HCT116 (cell line): ENCODE results near the gene CHRND. TPM values are rescaled to one million over a fixed set of nuclear protein-coding genes. Genes with fewer than 3 reads are reported as not detected.

ENCODE experiments used
- ATAC-seq: fragments of 200-7000 bp; cut with Tn5 transposase; 2 replicates; pipeline ENCODE4 v1.9.1; 2020; ENCODE audit warnings: mild to moderate bottlenecking, moderate library complexity
- BruUV-seq: library from RNA; stranded (reverse); fragments of 400-500 nt; replicated peaks from 2 replicates; lab custom pipeline; 2021; lab: Mats Ljungman, UMichigan
- CTCF ChIA-PET: fragments of 300-600 bp; sonication (Branson Sonifier 250); formaldehyde crosslinking; loops from one replicate; lab custom pipeline; 2021; ENCODE audit warnings: antibody characterized with exemption; lab: Charles Lee
- POLR2A ChIA-PET: fragments of 300-600, 350-600 bp; sonication (Branson Sonifier 250); formaldehyde crosslinking; loops from one replicate; lab custom pipeline; 2021; ENCODE audit warnings: antibody characterized with exemption; lab: Charles Lee
- RAD21 ChIA-PET, 2 experiments: fragments of 300-600 bp; sonication (Branson Sonifier 250); formaldehyde crosslinking; loops; one replicate each; lab custom pipeline; 2023; ENCODE audit warnings: low total read pairs in 2 of 2; ENCODE audit not compliant: uncharacterized antibody in 2 of 2, unreplicated experiment in 2 of 2, low non-redundant PET in 1 of 2; lab: Charles Lee
- DNase-seq: peaks from one replicate; pipeline ENCODE4 v3.0.0-alpha.2; 2010; ENCODE audit warnings: low read depth, low spot score
- H2AFZ ChIP-seq: fragments of 200-600 bp; shearing (Covaris generic), sonication (generic); 2 replicates; pipeline ENCODE4 v1.6.1; 2017; ENCODE audit warnings: low read depth, mixed run types, mixed read lengths, antibody characterized with exemption, low read length; ENCODE audit not compliant: poor library complexity, severe bottlenecking
- H3K27ac ChIP-seq: 2 replicates; pipeline ENCODE4 v1.5.1; 2012; ENCODE audit warnings: low read depth, low read length
- H3K27me3 ChIP-seq: fragments of 200-600 bp; sonication (generic); 2 replicates; pipeline ENCODE4 v1.6.1; 2016; ENCODE audit warnings: mixed run types, low read length, mixed read lengths; ENCODE audit not compliant: insufficient read depth
- H3K36me3 ChIP-seq, 2 experiments: fragments of 200-500 bp in 1 of 2; fragments of 200-600 bp in 1 of 2; sonication (Bioruptor generic) in 1 of 2; sonication (generic) in 1 of 2; 2 replicates each; pipeline versions ENCODE4 v1.5.1 to v1.6.1; 2014 to 2016; ENCODE audit warnings: low read length in 2 of 2, inconsistent platforms in 1 of 2, mixed read lengths in 1 of 2, mixed run types in 1 of 2; ENCODE audit not compliant: insufficient read depth in 2 of 2, control insufficient read depth in 1 of 2
- H3K4me1 ChIP-seq, 2 experiments: fragments of 200-600 bp in 1 of 2; sonication (generic) in 1 of 2; 2 replicates each; pipeline versions ENCODE4 v1.5.1 to v1.6.1; 2012 to 2017; ENCODE audit warnings: low read length in 2 of 2, inconsistent platforms in 1 of 2, mild to moderate bottlenecking in 1 of 2, mixed read lengths in 1 of 2, mixed run types in 1 of 2, moderate library complexity in 1 of 2; ENCODE audit not compliant: insufficient read depth in 2 of 2, control insufficient read depth in 1 of 2
- H3K4me2 ChIP-seq: fragments of 200-600 bp; sonication (generic); 2 replicates; pipeline ENCODE4 v1.6.1; 2017; ENCODE audit warnings: mixed run types, low read length, mixed read lengths
- H3K4me3 ChIP-seq, 2 experiments: fragments of 200-600 bp in 1 of 2; sonication (generic) in 1 of 2; replicated peaks in 1 of 2; 2 replicates each; pipeline ENCODE4 v1.5.1; 2011 to 2016; ENCODE audit warnings: low read length in 2 of 2, control low read depth in 1 of 2, low read depth in 1 of 2, mild to moderate bottlenecking in 1 of 2, mixed read lengths in 1 of 2, mixed run types in 1 of 2
- H3K79me2 ChIP-seq: fragments of 200-600 bp; sonication (generic); 2 replicates; pipeline ENCODE4 v1.6.1; 2017; ENCODE audit warnings: mild to moderate bottlenecking, mixed run types, low read length, moderate library complexity, mixed read lengths; ENCODE audit not compliant: insufficient read depth
- H3K9ac ChIP-seq: fragments of 200-600 bp; sonication (generic); 2 replicates; pipeline ENCODE4 v1.6.1; 2016; ENCODE audit warnings: low read length, mixed read lengths
- H3K9me2 ChIP-seq: fragments of 200-600 bp; sonication (generic), shearing (Covaris generic); 2 replicates; pipeline ENCODE4 v1.6.1; 2017; ENCODE audit warnings: mixed run types, mild to moderate bottlenecking, moderate library complexity; ENCODE audit not compliant: insufficient read depth
- H3K9me3 ChIP-seq, 2 experiments: fragments of 200-500 bp in 1 of 2; fragments of 200-600 bp in 1 of 2; sonication (Bioruptor generic) in 1 of 2; sonication (generic) in 1 of 2; 2 replicates each; pipeline ENCODE4 v1.6.1; 2014 to 2017; ENCODE audit warnings: low read length in 2 of 2, mixed read lengths in 2 of 2, inconsistent platforms in 1 of 2, low read depth in 1 of 2, mild to moderate bottlenecking in 1 of 2, mixed run types in 1 of 2, moderate library complexity in 1 of 2; ENCODE audit not compliant: control insufficient read depth in 1 of 2, insufficient read depth in 1 of 2
- H4K20me1 ChIP-seq: fragments of 200-600 bp; sonication (generic), shearing (Covaris generic); 2 replicates; pipeline ENCODE4 v1.6.1; 2017; ENCODE audit warnings: mixed run types, mild to moderate bottlenecking, moderate library complexity; ENCODE audit not compliant: insufficient read depth
- CBX3 ChIP-seq: IDR thresholded peaks from 2 replicates; pipeline ENCODE4 v1.6.1; 2012; ENCODE audit warnings: low read depth
- EGR1 ChIP-seq: IDR thresholded peaks from 2 replicates; pipeline ENCODE4 v1.6.1; 2012; ENCODE audit warnings: low read depth
- EZH2 ChIP-seq: fragments of 200-600 bp; sonication (generic); IDR thresholded peaks from 2 replicates; pipeline ENCODE4 v1.6.1; 2017; ENCODE audit warnings: antibody characterized with exemption, mixed run types
- EZH2phosphoT487 ChIP-seq: fragments of 200-600 bp; IDR thresholded peaks from 2 replicates; pipeline ENCODE4 v1.6.1; 2018; ENCODE audit warnings: antibody characterized with exemption, borderline replicate concordance
- SP1 ChIP-seq: IDR thresholded peaks from 2 replicates; pipeline ENCODE4 v1.6.1; 2012; ENCODE audit warnings: low read depth
- TCF7L2 ChIP-seq: IDR thresholded peaks from 2 replicates; pipeline ENCODE4 v1.7.0; 2011; ENCODE audit warnings: borderline replicate concordance, inconsistent platforms; ENCODE audit not compliant: insufficient read depth, insufficient read length; ENCODE audit errors: extremely low read depth
- YY1 ChIP-seq: IDR thresholded peaks from 2 replicates; pipeline ENCODE4 v1.6.1; 2011; ENCODE audit warnings: low read length, low read depth, moderate library complexity, mild to moderate bottlenecking; ENCODE audit not compliant: insufficient replicate concordance; ENCODE audit errors: extremely low read depth
- ZNF274 ChIP-seq: fragments of 200-500 bp; sonication (Bioruptor generic); IDR thresholded peaks from 2 replicates; pipeline ENCODE4 v1.6.1; 2014; ENCODE audit warnings: mild to moderate bottlenecking, low read depth, low read length, inconsistent platforms
- intact Hi-C: fragments of 100-400 bp; cut with micrococcal nuclease; formaldehyde crosslinking; loops from 2 replicates; pipeline ENCODE4 v1.10.0; 2022
- total RNA-seq: library from RNA; stranded (reverse); gene quantifications from one replicate; pipeline ENCODE4 v1.2.1, GENCODE V29; 2021; ENCODE audit not compliant: unreplicated experiment
- TF ChIP-seq, protein P1 (sequence below), 3 experiments: fragments of 200-600 bp in 1 of 3; sonication (generic) in 1 of 3; IDR thresholded peaks in 2 of 3; conservative IDR thresholded peaks in 1 of 3; 2 replicates each; pipeline ENCODE4 v1.5.1; 2012 to 2017; ENCODE audit warnings: low read depth in 2 of 3, low read length in 2 of 3, antibody characterized with exemption in 1 of 3, borderline replicate concordance in 1 of 3, control low read depth in 1 of 3, mild to moderate bottlenecking in 1 of 3, mixed read lengths in 1 of 3, mixed run types in 1 of 3, moderate library complexity in 1 of 3; ENCODE audit not compliant: insufficient read depth in 1 of 3
- TF ChIP-seq, protein P2 (sequence below): IDR thresholded peaks from 2 replicates; pipeline ENCODE4 v1.6.1; 2011; ENCODE audit warnings: mild to moderate bottlenecking, low read length, moderate library complexity; ENCODE audit not compliant: insufficient replicate concordance; ENCODE audit errors: extremely low read depth
- TF ChIP-seq, protein P3 (sequence below): IDR thresholded peaks from 2 replicates; pipeline ENCODE4 v1.6.1; 2012

The CHRND gene
- total RNA-seq, 1 experiment from 2014 or later = not detected

DNA sequence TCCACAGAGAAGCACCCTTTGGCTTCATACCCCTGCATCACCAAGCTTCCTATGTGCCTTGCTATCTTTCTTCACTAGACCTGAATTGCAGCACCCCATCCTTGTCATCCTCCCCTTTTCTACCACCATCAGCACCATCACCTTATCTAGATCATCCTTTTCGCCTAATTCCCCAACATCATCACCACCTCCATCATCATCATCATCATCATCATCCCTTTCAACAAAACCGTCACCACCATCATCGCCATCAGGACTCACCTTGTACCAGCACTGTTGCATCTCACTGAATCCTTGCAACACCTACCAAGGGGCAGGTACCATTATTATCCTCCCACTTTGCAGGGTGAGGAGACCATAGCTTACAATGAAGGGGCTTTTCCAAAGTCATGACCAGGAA lies 27.5 kb upstream of the CHRND start:
- Histone ChIP-seq H3K79me2 (no peaks in the 10 kb centered on the region), H3K4me2 (no peak overlapping the region), H3K9me2 (no peaks in the 10 kb centered on the region), H4K20me1 (no peaks in the 10 kb centered on the region), H3K4me1 (no peaks in the 10 kb centered on the region), H3K27me3 (no peaks in the 10 kb centered on the region), H3K9me3 (no peaks in the 10 kb centered on the region), H3K36me3 (no peaks in the 10 kb centered on the region), H3K27ac (no peak overlapping the region), H3K9ac (no peak overlapping the region), H2AFZ (no peak overlapping the region), H3K4me3 (no peak overlapping the region)
- CTCF ChIA-PET = no interaction called here
- RAD21 ChIA-PET = no interaction called here
- ATAC-seq (no peak), DNase-seq (no peak)
- intact Hi-C loops = no loop called here
- TF ChIP-seq ZNF274 (no peak), SP1 (no peak), EGR1 (no peak), EZH2phosphoT487 (no peak), EZH2 (no peak), CBX3 (no peak), YY1 (no peak), TCF7L2 (no peak)
- TF ChIP-seq, protein P1, sequence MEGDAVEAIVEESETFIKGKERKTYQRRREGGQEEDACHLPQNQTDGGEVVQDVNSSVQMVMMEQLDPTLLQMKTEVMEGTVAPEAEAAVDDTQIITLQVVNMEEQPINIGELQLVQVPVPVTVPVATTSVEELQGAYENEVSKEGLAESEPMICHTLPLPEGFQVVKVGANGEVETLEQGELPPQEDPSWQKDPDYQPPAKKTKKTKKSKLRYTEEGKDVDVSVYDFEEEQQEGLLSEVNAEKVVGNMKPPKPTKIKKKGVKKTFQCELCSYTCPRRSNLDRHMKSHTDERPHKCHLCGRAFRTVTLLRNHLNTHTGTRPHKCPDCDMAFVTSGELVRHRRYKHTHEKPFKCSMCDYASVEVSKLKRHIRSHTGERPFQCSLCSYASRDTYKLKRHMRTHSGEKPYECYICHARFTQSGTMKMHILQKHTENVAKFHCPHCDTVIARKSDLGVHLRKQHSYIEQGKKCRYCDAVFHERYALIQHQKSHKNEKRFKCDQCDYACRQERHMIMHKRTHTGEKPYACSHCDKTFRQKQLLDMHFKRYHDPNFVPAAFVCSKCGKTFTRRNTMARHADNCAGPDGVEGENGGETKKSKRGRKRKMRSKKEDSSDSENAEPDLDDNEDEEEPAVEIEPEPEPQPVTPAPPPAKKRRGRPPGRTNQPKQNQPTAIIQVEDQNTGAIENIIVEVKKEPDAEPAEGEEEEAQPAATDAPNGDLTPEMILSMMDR (IDR thresholded peaks at IDR 0.05 in 2 of 3, conservative IDR thresholded peaks at IDR 0.05 in 1 of 3; ENCODE audit: borderline replicate concordance in 1 of 3, insufficient read depth in 1 of 3, low read depth in 2 of 3, low read length in 2 of 3) = no peak
- TF ChIP-seq, protein P2, sequence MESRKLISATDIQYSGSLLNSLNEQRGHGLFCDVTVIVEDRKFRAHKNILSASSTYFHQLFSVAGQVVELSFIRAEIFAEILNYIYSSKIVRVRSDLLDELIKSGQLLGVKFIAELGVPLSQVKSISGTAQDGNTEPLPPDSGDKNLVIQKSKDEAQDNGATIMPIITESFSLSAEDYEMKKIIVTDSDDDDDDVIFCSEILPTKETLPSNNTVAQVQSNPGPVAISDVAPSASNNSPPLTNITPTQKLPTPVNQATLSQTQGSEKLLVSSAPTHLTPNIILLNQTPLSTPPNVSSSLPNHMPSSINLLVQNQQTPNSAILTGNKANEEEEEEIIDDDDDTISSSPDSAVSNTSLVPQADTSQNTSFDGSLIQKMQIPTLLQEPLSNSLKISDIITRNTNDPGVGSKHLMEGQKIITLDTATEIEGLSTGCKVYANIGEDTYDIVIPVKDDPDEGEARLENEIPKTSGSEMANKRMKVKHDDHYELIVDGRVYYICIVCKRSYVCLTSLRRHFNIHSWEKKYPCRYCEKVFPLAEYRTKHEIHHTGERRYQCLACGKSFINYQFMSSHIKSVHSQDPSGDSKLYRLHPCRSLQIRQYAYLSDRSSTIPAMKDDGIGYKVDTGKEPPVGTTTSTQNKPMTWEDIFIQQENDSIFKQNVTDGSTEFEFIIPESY = no peak
- TF ChIP-seq, protein P3, sequence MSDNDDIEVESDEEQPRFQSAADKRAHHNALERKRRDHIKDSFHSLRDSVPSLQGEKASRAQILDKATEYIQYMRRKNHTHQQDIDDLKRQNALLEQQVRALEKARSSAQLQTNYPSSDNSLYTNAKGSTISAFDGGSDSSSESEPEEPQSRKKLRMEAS = no peak
- no TSS peak for BruUV-seq
- POLR2A ChIA-PET = no interaction called here
